HepG2 (cell line): ENCODE results near the gene TMC2. TPM values are rescaled to one million over a fixed set of nuclear protein-coding genes. Genes with fewer than 3 reads are reported as not detected.

ENCODE experiments used
- ATAC-seq: fragments of 200-7000 bp; cut with Tn5 transposase; 3 replicates; pipeline ENCODE4 v1.9.1; 2020; ENCODE audit warnings: mild to moderate bottlenecking, moderate library complexity
- BruUV-seq: library from RNA; stranded (reverse); fragments of 400-500 nt; replicated peaks from 2 replicates; lab custom pipeline; 2021; lab: Mats Ljungman, UMichigan
- CTCF ChIA-PET: fragments of 300-600 bp; formaldehyde crosslinking; extraction: SDS; loops from one replicate; lab custom pipeline; 2021; ENCODE audit warnings: low total read pairs, inconsistent platforms, low intra/inter-chr PET ratio; lab: Yijun Ruan, JAX
- POLR2A ChIA-PET: fragments of 350-600 bp; sonication (Branson Sonifier 250); formaldehyde crosslinking; loops from one replicate; lab custom pipeline; 2020; ENCODE audit warnings: antibody characterized with exemption, inconsistent platforms; lab: Yijun Ruan, JAX
- DNase-seq: peaks from one replicate; pipeline ENCODE4 v3.0.0-alpha.2; 2015; ENCODE audit warnings: low spot score
- FAIRE-seq: peaks from 3 replicates; lab custom pipeline; 2011; peaks lifted over from hg19 to GRCh38; lab: Jason Lieb, UNC
- H2AFZ ChIP-seq: one replicate; pipeline ENCODE4 v1.6.1; 2011; ENCODE audit warnings: low read length, inconsistent platforms
- H3K27ac ChIP-seq: fragments of 300-600 bp; 3 replicates; pipeline ENCODE4 v1.8.0; 2011; ENCODE audit warnings: mixed run types, mild to moderate bottlenecking, mixed read lengths, low read length, inconsistent platforms; ENCODE audit not compliant: insufficient read depth; ENCODE audit errors: extremely low read length
- H3K27me3 ChIP-seq, 2 experiments: fragments of 200-600 bp in 1 of 2; 2 replicates in 1 of 2; 3 replicates in 1 of 2; pipeline versions ENCODE4 v1.6.0 to v1.8.0; 2011; ENCODE audit warnings: low read length in 2 of 2, mild to moderate bottlenecking in 2 of 2, moderate library complexity in 2 of 2, inconsistent platforms in 1 of 2; ENCODE audit not compliant: insufficient read depth in 2 of 2, control insufficient read depth in 1 of 2
- H3K36me3 ChIP-seq, 2 experiments: fragments of 200-600 bp in 1 of 2; replicated peaks in 1 of 2; 2 replicates in 1 of 2; 3 replicates in 1 of 2; pipeline versions ENCODE4 v1.5.1 to v1.8.0; 2011; ENCODE audit warnings: low read length in 2 of 2, inconsistent platforms in 1 of 2; ENCODE audit not compliant: insufficient read depth in 2 of 2, control insufficient read depth in 1 of 2
- H3K4me1 ChIP-seq: 2 replicates; pipeline ENCODE4 v1.5.1; 2012; ENCODE audit warnings: low read length, inconsistent platforms; ENCODE audit not compliant: insufficient read depth
- H3K4me2 ChIP-seq: 2 replicates; pipeline ENCODE4 v1.6.0; 2011; ENCODE audit warnings: low read depth, low read length, inconsistent platforms
- H3K4me3 ChIP-seq, 3 experiments: fragments of 200-600 bp in 1 of 3; sonication (generic), shearing (Covaris generic) in 1 of 3; replicated peaks in 1 of 3; 2 replicates each; pipeline ENCODE4 v1.5.1; 2011 to 2016; ENCODE audit warnings: low read length in 3 of 3, inconsistent platforms in 2 of 3, low read depth in 2 of 3, mild to moderate bottlenecking in 2 of 3, control low read depth in 1 of 3, mixed read lengths in 1 of 3; ENCODE audit not compliant: insufficient read depth in 1 of 3
- H3K79me2 ChIP-seq: one replicate; pipeline ENCODE4 v1.6.1; 2011; ENCODE audit warnings: low read length, inconsistent platforms; ENCODE audit not compliant: insufficient read depth
- H3K9ac ChIP-seq: 2 replicates; pipeline ENCODE4 v1.6.0; 2011; ENCODE audit warnings: mild to moderate bottlenecking, low read depth, low read length, inconsistent platforms; ENCODE audit not compliant: insufficient read depth
- H3K9me3 ChIP-seq: 2 replicates; pipeline ENCODE4 v1.5.1; 2012; ENCODE audit warnings: mild to moderate bottlenecking, low read length
- H4K20me1 ChIP-seq: 2 replicates; pipeline ENCODE4 v1.6.0; 2011; ENCODE audit warnings: inconsistent platforms, mild to moderate bottlenecking, low read length, moderate library complexity; ENCODE audit not compliant: insufficient read depth
- BCL6 ChIP-seq: IDR thresholded peaks from 2 replicates; pipeline ENCODE4 v1.6.1; 2016; ENCODE audit warnings: missing genetic modification reagents, missing compliant biosample characterization
- HCFC1 ChIP-seq: fragments of 150-350 bp; IDR thresholded peaks from 2 replicates; pipeline ENCODE4 v1.6.1; 2014; ENCODE audit warnings: low read depth, low read length
- KLF11 ChIP-seq: IDR thresholded peaks from 2 replicates; pipeline ENCODE4 v1.6.1; 2016; ENCODE audit warnings: missing compliant biosample characterization
- MEIS1 ChIP-seq: sonication (generic); formaldehyde crosslinking; IDR thresholded peaks from 2 replicates; pipeline ENCODE4 v1.9.0; 2021; ENCODE audit warnings: mild to moderate bottlenecking, missing genetic modification reagents, moderate library complexity, borderline replicate concordance
- NFRKB ChIP-seq: fragments of 450-650 bp; IDR thresholded peaks from 2 replicates; pipeline ENCODE4 v1.6.1; 2017
- NR2F2 ChIP-seq: IDR thresholded peaks from 2 replicates; pipeline ENCODE4 v1.6.1; 2012; ENCODE audit warnings: low read depth, inconsistent platforms, borderline replicate concordance
- PCBP1 ChIP-seq: fragments of 200-400 bp; formaldehyde crosslinking; IDR thresholded peaks from 2 replicates; pipeline ENCODE4 v1.6.1; 2017; ENCODE audit warnings: mild to moderate bottlenecking, low read depth, low read length, borderline replicate concordance
- PRPF4 ChIP-seq: fragments of 200-400 bp; formaldehyde crosslinking; IDR thresholded peaks from 2 replicates; pipeline ENCODE4 v1.6.1; 2016; ENCODE audit warnings: low read length, low read depth; ENCODE audit not compliant: poor library complexity, severe bottlenecking
- RARG ChIP-seq: sonication (generic); formaldehyde crosslinking; IDR thresholded peaks from 2 replicates; pipeline ENCODE4 v1.4.0; 2020; ENCODE audit warnings: low read depth, mild to moderate bottlenecking, missing genetic modification reagents
- SMAD1 ChIP-seq: sonication (generic); formaldehyde crosslinking; IDR thresholded peaks from 2 replicates; pipeline ENCODE4 v1.4.0; 2020; ENCODE audit warnings: missing genetic modification reagents, low read depth, mild to moderate bottlenecking, borderline replicate concordance
- SP4 ChIP-seq: sonication (generic); formaldehyde crosslinking; IDR thresholded peaks from 2 replicates; pipeline ENCODE4 v1.8.1; 2023; ENCODE audit warnings: mild to moderate bottlenecking, missing genetic modification reagents
- ZBTB3 ChIP-seq: sonication (generic); formaldehyde crosslinking; IDR thresholded peaks from 2 replicates; pipeline ENCODE4 v1.4.0; 2020; ENCODE audit warnings: low read depth, mild to moderate bottlenecking, moderate library complexity, missing genetic modification reagents, borderline replicate concordance
- ZNF331 ChIP-seq: sonication (generic); formaldehyde crosslinking; IDR thresholded peaks from 2 replicates; pipeline ENCODE4 v1.4.0; 2020; ENCODE audit warnings: missing genetic modification reagents
- ZNF33A ChIP-seq: sonication (generic); formaldehyde crosslinking; IDR thresholded peaks from 2 replicates; pipeline ENCODE4 v1.5.1; 2020; ENCODE audit warnings: missing genetic modification reagents, mild to moderate bottlenecking, moderate library complexity, borderline replicate concordance
- ZNF343 ChIP-seq: sonication (generic); formaldehyde crosslinking; IDR thresholded peaks from 2 replicates; pipeline ENCODE4 v1.4.0; 2020; ENCODE audit warnings: mild to moderate bottlenecking, missing genetic modification reagents
- ZNF484 ChIP-seq: sonication (generic); formaldehyde crosslinking; IDR thresholded peaks from 2 replicates; pipeline ENCODE4 v1.5.1; 2020; ENCODE audit warnings: mild to moderate bottlenecking, low read depth, missing genetic modification reagents, borderline replicate concordance
- ZNF501 ChIP-seq: sonication (generic); formaldehyde crosslinking; IDR thresholded peaks from 2 replicates; pipeline ENCODE4 v1.5.1; 2020; ENCODE audit warnings: mild to moderate bottlenecking, moderate library complexity, missing genetic modification reagents
- ZNF567 ChIP-seq: sonication (generic); formaldehyde crosslinking; IDR thresholded peaks from 2 replicates; pipeline ENCODE4 v1.8.1; 2023; ENCODE audit warnings: mild to moderate bottlenecking, missing genetic modification reagents, borderline replicate concordance
- ZNF792 ChIP-seq: IDR thresholded peaks from 2 replicates; pipeline ENCODE4 v1.6.1; 2016
- ZSCAN29 ChIP-seq: sonication (generic); formaldehyde crosslinking; conservative IDR thresholded peaks from 2 replicates; pipeline ENCODE4 v1.4.0; 2020; ENCODE audit warnings: mild to moderate bottlenecking, missing genetic modification reagents
- WGBS: methylation state at CpG from one replicate; pipeline ENCODE4 v1.1.6; 2017; ENCODE audit warnings: low lambda C conversion rate; 5-methylcytosine and 5-hydroxymethylcytosine counted together
- in situ Hi-C: cut with HindIII; loops from 2 replicates; pipeline ENCODE4 v1.10.0; 2017; ENCODE audit warnings: low pct_unique_long_range_greater_than_20kb; ENCODE audit not compliant: extremely low pct_ligation_motif_present
- intact Hi-C: fragments of 100-400 bp; cut with micrococcal nuclease; formaldehyde crosslinking; loops from one replicate; pipeline ENCODE4 v1.10.0; 2022; ENCODE audit not compliant: unreplicated experiment
- polyA plus RNA-seq, 8 experiments: library from polyadenylated mRNA; depleted of rRNA in 3 of 8; stranded (reverse) in 7 of 8; unstranded in 1 of 8; fragments of >200 nt; fragmentation: Illumina TruSeq in 4 of 8; extraction: Trizol in 4 of 8; gene quantifications; 2 replicates each; pipeline versions ENCODE4 v1.2.1 to v1.2.3, GENCODE V29; 2011 to 2016; ENCODE audit warnings: low read depth in 4 of 8, missing spikeins in 1 of 8, mixed read lengths in 1 of 8; ENCODE audit not compliant: insufficient read depth in 1 of 8
- total RNA-seq, 5 experiments: library from RNA; depleted of rRNA; stranded (reverse); fragments of >200 nt; fragmentation: Illumina TruSeq; extraction: Trizol; gene quantifications; 2 replicates each; pipeline ENCODE4 v1.2.3, GENCODE V29; 2016; ENCODE audit warnings: low read depth in 1 of 5

The TMC2 gene
- total and polyA plus RNA-seq, 2 of the 13 experiments (the other 11 are each of a cell fraction or from before 2014, with no cell fraction given): not detected

- DNase-seq (no peak), FAIRE-seq (no peak), ATAC-seq (no peak)
- H3K4me1 ChIP-seq: 0 out of 2 replicates have a peak, but pooled peaks cover 4% of the 10 kb centered on the region
- BruUV-seq: no TSS peak
- H3K36me3 ChIP-seq: no peaks in the 10 kb centered on the region
- H3K9me3 ChIP-seq: no peaks in the 10 kb centered on the region
- intact Hi-C loops: no loop called here
- H3K79me2 ChIP-seq: no peaks in the 10 kb centered on the region
- in situ Hi-C loops: no loop called here
- TF ChIP-seq ZNF331 (CRISPR knock-in tag) (no peak), NFRKB (no peak), SMAD1 (CRISPR knock-in tag) (no peak), ZNF501 (CRISPR knock-in tag) (no peak), RARG (CRISPR knock-in tag) (no peak), ZBTB3 (CRISPR knock-in tag) (no peak), ZNF792 (CRISPR knock-in tag) (no peak), ZNF343 (CRISPR knock-in tag) (no peak), SP4 (CRISPR knock-in tag) (no peak), BCL6 (CRISPR knock-in tag) (no peak), PCBP1 (no peak), ZNF484 (CRISPR knock-in tag) (no peak), KLF11 (CRISPR knock-in tag) (no peak), ZNF33A (CRISPR knock-in tag) (no peak), ZNF567 (CRISPR knock-in tag) (no peak), PRPF4 (no peak), MEIS1 (CRISPR knock-in tag) (no peak), HCFC1 (no peak), ZSCAN29 (no peak), NR2F2 (no peak)
- H3K4me2 ChIP-seq: no peak overlapping the region
- no peak overlapping the region for H3K9ac ChIP-seq
- 14% methylated on average over 4 of the region's 4 CpGs for WGBS
- H3K27ac ChIP-seq: no peak overlapping the region
- POLR2A ChIA-PET: no interaction called here
- peaks cover 0 to 24% of the 10 kb centered on the region in 2 experiments for H3K27me3 ChIP-seq
- CTCF ChIA-PET: no interaction called here
- no peak overlapping the region for H2AFZ ChIP-seq
- H3K4me3 ChIP-seq: no peak overlapping the region
- H4K20me1 ChIP-seq: no peaks in the 10 kb centered on the region
These were observed 87.8 kb downstream of the TMC2 start for GRCh38 chr20:2624190-2624589.
